Measurements from ENCODE around the gene SEZ6.

DNA sequence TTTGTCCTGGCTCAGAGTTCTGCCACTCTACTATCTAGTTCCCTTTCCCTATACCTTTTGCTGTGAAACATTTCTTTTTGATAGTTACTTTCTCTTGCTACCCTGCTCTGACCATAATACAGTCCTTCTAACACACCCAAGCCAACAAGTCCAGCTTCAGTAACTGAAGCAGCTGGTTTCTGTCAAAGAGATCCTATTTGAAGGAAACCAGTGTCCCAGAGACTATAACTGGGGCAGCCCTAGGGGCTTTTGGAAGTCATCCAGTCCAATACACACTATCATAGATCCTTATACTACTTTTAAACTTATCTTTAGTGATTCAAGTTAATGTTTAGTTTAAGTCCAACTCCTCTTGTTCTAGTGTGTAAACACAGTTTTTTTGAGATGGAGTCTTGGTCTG, 85.6 kb downstream of the SEZ6 start:
- TF ChIP-seq, protein P1, sequence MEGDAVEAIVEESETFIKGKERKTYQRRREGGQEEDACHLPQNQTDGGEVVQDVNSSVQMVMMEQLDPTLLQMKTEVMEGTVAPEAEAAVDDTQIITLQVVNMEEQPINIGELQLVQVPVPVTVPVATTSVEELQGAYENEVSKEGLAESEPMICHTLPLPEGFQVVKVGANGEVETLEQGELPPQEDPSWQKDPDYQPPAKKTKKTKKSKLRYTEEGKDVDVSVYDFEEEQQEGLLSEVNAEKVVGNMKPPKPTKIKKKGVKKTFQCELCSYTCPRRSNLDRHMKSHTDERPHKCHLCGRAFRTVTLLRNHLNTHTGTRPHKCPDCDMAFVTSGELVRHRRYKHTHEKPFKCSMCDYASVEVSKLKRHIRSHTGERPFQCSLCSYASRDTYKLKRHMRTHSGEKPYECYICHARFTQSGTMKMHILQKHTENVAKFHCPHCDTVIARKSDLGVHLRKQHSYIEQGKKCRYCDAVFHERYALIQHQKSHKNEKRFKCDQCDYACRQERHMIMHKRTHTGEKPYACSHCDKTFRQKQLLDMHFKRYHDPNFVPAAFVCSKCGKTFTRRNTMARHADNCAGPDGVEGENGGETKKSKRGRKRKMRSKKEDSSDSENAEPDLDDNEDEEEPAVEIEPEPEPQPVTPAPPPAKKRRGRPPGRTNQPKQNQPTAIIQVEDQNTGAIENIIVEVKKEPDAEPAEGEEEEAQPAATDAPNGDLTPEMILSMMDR (IDR thresholded peaks at IDR 0.05) = no peak
- no peak for TF ChIP-seq EP300 (IDR thresholded peaks at IDR 0.05)
- no peak for TF ChIP-seq POLR2A (IDR thresholded peaks at IDR 0.05)
